H9 (cell line): ENCODE results near the gene MORN5. TPM values are rescaled to one million over a fixed set of nuclear protein-coding genes. Genes with fewer than 3 reads are reported as not detected.

ENCODE experiments used
- DNase-seq: peaks from one replicate; pipeline ENCODE4 v3.0.0-alpha.2; 2017
- H2AFZ ChIP-seq: one replicate; pipeline ENCODE4 v1.6.1; 2013; ENCODE audit warnings: mild to moderate bottlenecking, low read length, control low read depth, moderate library complexity
- H2AK5ac ChIP-seq: 2 replicates; pipeline ENCODE4 v1.6.1; 2013; ENCODE audit warnings: low read length, control low read depth, mixed read lengths; ENCODE audit not compliant: insufficient read length
- H2BK120ac ChIP-seq: one replicate; pipeline ENCODE4 v1.6.1; 2013; ENCODE audit warnings: low read depth, mild to moderate bottlenecking, low read length, control low read depth, inconsistent platforms; ENCODE audit not compliant: poor library complexity, severe bottlenecking
- H2BK12ac ChIP-seq: 2 replicates; pipeline ENCODE4 v1.6.1; 2013; ENCODE audit warnings: low read length, control low read depth, mixed read lengths, low read depth; ENCODE audit not compliant: insufficient read length
- H2BK15ac ChIP-seq: 2 replicates; pipeline ENCODE4 v1.6.1; 2013; ENCODE audit warnings: low read depth, low read length, control low read depth
- H2BK20ac ChIP-seq: one replicate; pipeline ENCODE4 v1.6.1; 2013; ENCODE audit warnings: low read depth, mild to moderate bottlenecking, low read length, control low read depth, inconsistent platforms; ENCODE audit not compliant: poor library complexity, severe bottlenecking
- H2BK5ac ChIP-seq: 2 replicates; pipeline ENCODE4 v1.6.1; 2013; ENCODE audit warnings: low read length, control low read depth, mixed read lengths; ENCODE audit not compliant: insufficient read length
- H3K14ac ChIP-seq: 2 replicates; pipeline ENCODE4 v1.6.1; 2013; ENCODE audit warnings: low read length, control low read depth; ENCODE audit not compliant: insufficient read depth
- H3K18ac ChIP-seq: 2 replicates; pipeline ENCODE4 v1.6.1; 2013; ENCODE audit warnings: low read depth, mild to moderate bottlenecking, mixed read lengths, low read length, control low read depth; ENCODE audit not compliant: insufficient read length
- H3K23ac ChIP-seq: 2 replicates; pipeline ENCODE4 v1.6.1; 2013; ENCODE audit warnings: low read length, control low read depth, mixed read lengths, low read depth; ENCODE audit not compliant: insufficient read length
- H3K23me2 ChIP-seq: 2 replicates; pipeline ENCODE4 v1.6.1; 2013; ENCODE audit warnings: low read depth, mild to moderate bottlenecking, mixed read lengths, low read length, control low read depth; ENCODE audit not compliant: insufficient read length, poor library complexity, severe bottlenecking
- H3K27ac ChIP-seq: 2 replicates; pipeline ENCODE4 v1.5.1; 2013; ENCODE audit warnings: low read length, control low read depth, mixed read lengths, low read depth; ENCODE audit not compliant: insufficient read length
- H3K27me3 ChIP-seq: 2 replicates; pipeline ENCODE4 v1.6.1; 2013; ENCODE audit warnings: low read length, control low read depth, inconsistent platforms; ENCODE audit not compliant: insufficient read depth
- H3K4ac ChIP-seq: 2 replicates; pipeline ENCODE4 v1.6.1; 2013; ENCODE audit warnings: low read depth, mild to moderate bottlenecking, control low read depth, inconsistent platforms, low read length, moderate library complexity
- H3K4me1 ChIP-seq: 2 replicates; pipeline ENCODE4 v1.6.1; 2013; ENCODE audit warnings: low read length, control low read depth, inconsistent platforms; ENCODE audit not compliant: insufficient read depth
- H3K4me2 ChIP-seq: 2 replicates; pipeline ENCODE4 v1.6.1; 2013; ENCODE audit warnings: low read length, control low read depth, mixed read lengths; ENCODE audit not compliant: insufficient read length, insufficient read depth
- H3K56ac ChIP-seq: 2 replicates; pipeline ENCODE4 v1.6.1; 2013; ENCODE audit warnings: low read depth, mild to moderate bottlenecking, mixed read lengths, low read length, control low read depth; ENCODE audit not compliant: insufficient read length
- H3K79me1 ChIP-seq: 2 replicates; pipeline ENCODE4 v1.6.1; 2013; ENCODE audit warnings: low read depth, mild to moderate bottlenecking, moderate library complexity, low read length, control low read depth, inconsistent platforms; ENCODE audit not compliant: insufficient read depth, poor library complexity, severe bottlenecking
- H3K79me2 ChIP-seq: 2 replicates; pipeline ENCODE4 v1.6.1; 2013; ENCODE audit warnings: low read length, control low read depth, inconsistent platforms; ENCODE audit not compliant: insufficient read depth
- H3K9ac ChIP-seq: 2 replicates; pipeline ENCODE4 v1.6.1; 2013; ENCODE audit warnings: low read length, control low read depth, mixed read lengths; ENCODE audit not compliant: insufficient read length; ENCODE audit errors: extremely low read depth
- H3K9me3 ChIP-seq: one replicate; pipeline ENCODE4 v1.6.1; 2013; ENCODE audit warnings: low read depth, low read length, inconsistent platforms; ENCODE audit not compliant: control insufficient read depth
- H3T11ph ChIP-seq: one replicate; pipeline ENCODE4 v1.6.1; 2013; ENCODE audit warnings: mild to moderate bottlenecking, low read length, control low read depth, inconsistent platforms
- H4K20me1 ChIP-seq: one replicate; pipeline ENCODE4 v1.6.1; 2013; ENCODE audit not compliant: control insufficient read depth, insufficient read length, insufficient read depth
- H4K5ac ChIP-seq: 2 replicates; pipeline ENCODE4 v1.6.1; 2013; ENCODE audit warnings: low read depth, mild to moderate bottlenecking, mixed read lengths, low read length, control low read depth; ENCODE audit not compliant: insufficient read length
- H4K8ac ChIP-seq: replicated peaks from 2 replicates; pipeline ENCODE4 v1.6.1; 2013; ENCODE audit warnings: low read length, control low read depth, mixed read lengths, low read depth; ENCODE audit not compliant: insufficient read length
- H4K91ac ChIP-seq: 2 replicates; pipeline ENCODE4 v1.6.1; 2013; ENCODE audit warnings: low read depth, mild to moderate bottlenecking, moderate library complexity, mixed read lengths, low read length, control low read depth; ENCODE audit not compliant: insufficient read length
- H3K27ac Mint-ChIP-seq, 3 experiments: 2 replicates in 2 of 3; 3 replicates in 1 of 3; pipeline ENCODE4 v1.8.0; 2020 to 2021; ENCODE audit warnings: mixed read lengths in 3 of 3, mild to moderate bottlenecking in 1 of 3, moderate library complexity in 1 of 3
- H3K27me3 Mint-ChIP-seq: 2 replicates; pipeline ENCODE4 v1.8.0; 2021; ENCODE audit warnings: low read depth, mild to moderate bottlenecking, moderate library complexity, mixed read lengths
- H3K36me3 Mint-ChIP-seq, 3 experiments: 2 replicates in 2 of 3; 3 replicates in 1 of 3; pipeline ENCODE4 v1.8.0; 2020 to 2021; ENCODE audit warnings: low read depth in 3 of 3, mixed read lengths in 3 of 3; ENCODE audit not compliant: insufficient read depth in 1 of 3
- H3K4me1 Mint-ChIP-seq, 2 experiments: 2 replicates each; pipeline ENCODE4 v1.8.0; 2020; ENCODE audit warnings: mixed read lengths in 2 of 2
- H3K4me3 Mint-ChIP-seq, 2 experiments: 2 replicates in 1 of 2; 3 replicates in 1 of 2; pipeline ENCODE4 v1.8.0; 2020 to 2021; ENCODE audit warnings: mild to moderate bottlenecking in 2 of 2, mixed read lengths in 2 of 2, moderate library complexity in 1 of 2
- H3K9me3 Mint-ChIP-seq, 2 experiments: 2 replicates in 1 of 2; 3 replicates in 1 of 2; pipeline ENCODE4 v1.8.0; 2020; ENCODE audit warnings: mild to moderate bottlenecking in 2 of 2, mixed read lengths in 2 of 2, moderate library complexity in 1 of 2
- CTCF ChIP-seq: fragments of 200-600 bp; sonication (generic); conservative IDR thresholded peaks from 3 replicates; pipeline ENCODE4 v1.8.0; 2021; ENCODE audit warnings: antibody characterized with exemption, mild to moderate bottlenecking
- WGBS: extraction: QIAGEN DNeasy Blood & Tissue Kit; methylation state at CpG from one replicate; pipeline ENCODE4 v1.1.7; 2013; ENCODE audit warnings: missing lambda C conversion rate, low lambda C conversion rate, mixed read lengths; ENCODE audit not compliant: insufficient read length; ENCODE audit errors: extremely low coverage; 5-methylcytosine and 5-hydroxymethylcytosine counted together
- total RNA-seq: library from RNA; stranded (reverse); gene quantifications from 2 replicates; pipeline ENCODE4 v1.2.1, GENCODE V29; 2021

MORN5 gene
- total RNA-seq, 1 experiment from 2014 or later, result not detected

DNA sequence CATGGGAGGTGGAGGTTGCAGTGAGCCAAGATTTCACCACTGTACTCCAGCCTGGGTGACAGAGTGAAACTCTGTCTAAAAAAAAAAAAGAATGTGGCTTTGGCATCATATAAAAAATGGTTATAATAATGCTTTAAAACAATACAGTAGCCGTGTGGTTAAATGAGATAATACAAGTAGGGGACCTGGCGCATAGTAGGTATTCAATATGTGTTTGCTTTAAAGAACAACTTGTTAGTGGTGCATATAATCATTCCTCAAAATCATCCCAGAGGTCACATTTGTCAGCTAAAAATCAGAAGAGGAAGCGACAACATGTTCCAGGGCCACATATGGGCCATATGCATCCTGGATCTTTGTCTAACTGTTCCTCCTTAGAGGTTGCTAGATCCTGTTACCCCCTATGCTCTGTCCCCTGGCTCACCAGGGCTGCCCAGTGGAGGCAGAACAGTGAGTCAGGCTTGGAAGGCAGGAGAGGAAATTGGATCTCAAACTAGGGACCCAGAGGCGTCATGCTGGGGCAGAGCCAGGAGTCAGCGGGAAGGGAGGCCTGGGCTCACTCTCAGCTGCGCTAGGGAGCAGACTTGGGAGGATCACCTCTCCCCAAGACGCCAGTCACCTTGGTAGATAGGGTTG, 41.4 kb downstream of the MORN5 start:
- Histone ChIP-seq H3K9ac (no peak overlapping the region), H2BK12ac (no peak overlapping the region), H3K27me3 (no peaks in the 10 kb centered on the region), H2BK20ac (no peak overlapping the region), H3K79me2 (no peaks in the 10 kb centered on the region), H2AK5ac (no peak overlapping the region), H2AFZ (no peak overlapping the region), H3K4ac (no peak overlapping the region), H3T11ph (no peak overlapping the region), H3K56ac (no peak overlapping the region), H2BK15ac (no peak overlapping the region), H3K23me2 (no peaks in the 10 kb centered on the region), H4K8ac (no peak overlapping the region), H4K20me1 (no peaks in the 10 kb centered on the region), H2BK120ac (no peak overlapping the region), H4K91ac (no peak overlapping the region), H3K27ac (no peak overlapping the region), H3K4me2 (no peak overlapping the region), H4K5ac (no peak overlapping the region), H3K23ac (no peak overlapping the region), H3K14ac (no peak overlapping the region), H3K4me1 (peaks cover 12% of the 10 kb centered on the region; the same call in 1 of the 2 replicates), H3K9me3 (no peaks in the 10 kb centered on the region), H3K79me1 (no peaks in the 10 kb centered on the region), H2BK5ac (no peak overlapping the region), H3K18ac (no peak overlapping the region)
- Mint-ChIP-seq H3K27ac (no peak overlapping the region), H3K36me3 (no peaks in the 10 kb centered on the region), H3K4me1 (peaks cover 12 to 24% of the 10 kb centered on the region in 2 experiments), H3K9me3 (no peaks in the 10 kb centered on the region), H3K4me3 (no peak overlapping the region), H3K27me3 (no peaks in the 10 kb centered on the region; the same call in 1 of the 2 replicates)
- no peak for DNase-seq
- no peak for TF ChIP-seq CTCF
- no CpG with 5 or more reads among the region's 7 CpGs for WGBS
